Stimulated activated CD4-positive, alpha-beta T cell treated with anti-CD3 and anti-CD28 coated beads, Interleukin-12 subunit alpha, Interleukin-12 subunit beta, amount 100 ng/mL, for 24 hours (primary cell): ENCODE results near the gene SLC22A23.

Source experiments
- DNase-seq, 2 experiments: peaks; one replicate each; pipeline ENCODE4 v3.0.0-alpha.2; 2020; ENCODE audit warnings: low read depth in 2 of 2

The SLC22A23 gene

DNA sequence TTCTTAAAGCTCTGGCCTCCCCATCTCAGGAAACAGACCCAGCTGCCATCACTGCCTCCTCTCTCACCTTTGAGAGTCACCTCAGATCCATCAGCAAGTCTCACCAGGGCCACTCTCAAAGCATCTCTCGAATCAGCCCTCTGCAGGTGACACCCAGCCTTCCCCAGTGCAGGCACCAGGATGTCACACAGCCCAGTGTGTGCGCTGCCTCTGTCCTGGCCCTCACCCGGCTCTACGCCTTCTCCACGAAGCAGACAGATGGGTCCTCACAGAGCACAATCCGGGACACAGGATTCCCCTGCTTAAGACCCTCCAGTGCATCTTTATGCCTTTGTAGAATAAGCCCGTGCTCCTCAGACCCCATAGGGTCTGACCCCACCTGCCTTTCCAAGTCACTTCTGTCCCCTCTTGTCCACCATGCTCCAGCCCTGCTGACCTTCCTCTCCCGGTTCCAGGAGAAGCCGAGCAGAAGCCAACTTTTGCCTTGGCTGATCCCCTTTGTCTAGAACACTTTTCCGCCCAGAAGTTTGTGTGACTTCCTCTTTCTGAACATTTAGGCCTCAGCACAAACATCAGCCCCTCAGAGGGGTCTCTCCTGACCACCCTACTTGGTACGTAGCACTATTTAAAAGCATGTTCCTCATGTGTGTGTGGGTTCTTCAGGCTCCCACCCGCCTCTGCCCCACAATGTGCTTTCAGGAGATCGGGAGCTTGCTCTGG, 137.9 kb downstream of the SLC22A23 start:
- DNase-seq, result no peak

DNA sequence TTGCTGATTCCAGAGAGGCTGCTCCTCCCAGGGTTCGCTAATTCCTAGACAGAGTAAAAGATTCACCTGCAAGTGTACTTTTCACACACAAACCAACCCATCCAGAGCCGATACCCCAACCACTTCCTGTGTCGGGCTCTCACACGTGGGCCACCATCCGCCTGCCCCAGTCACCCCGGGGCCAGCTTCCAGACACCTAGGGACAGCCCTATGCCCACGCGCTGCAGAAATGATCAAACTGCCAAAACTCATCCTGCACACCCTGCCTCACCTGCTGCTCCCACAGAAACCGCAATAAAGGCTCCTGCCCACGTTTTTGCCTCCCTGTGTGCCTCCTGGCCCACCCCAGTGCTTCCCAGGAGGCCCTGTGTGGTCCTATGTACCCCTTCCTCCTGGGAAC, 138.6 kb downstream of the SLC22A23 start:
- peak; percentile 5 to 53 for DNase-seq

DNA sequence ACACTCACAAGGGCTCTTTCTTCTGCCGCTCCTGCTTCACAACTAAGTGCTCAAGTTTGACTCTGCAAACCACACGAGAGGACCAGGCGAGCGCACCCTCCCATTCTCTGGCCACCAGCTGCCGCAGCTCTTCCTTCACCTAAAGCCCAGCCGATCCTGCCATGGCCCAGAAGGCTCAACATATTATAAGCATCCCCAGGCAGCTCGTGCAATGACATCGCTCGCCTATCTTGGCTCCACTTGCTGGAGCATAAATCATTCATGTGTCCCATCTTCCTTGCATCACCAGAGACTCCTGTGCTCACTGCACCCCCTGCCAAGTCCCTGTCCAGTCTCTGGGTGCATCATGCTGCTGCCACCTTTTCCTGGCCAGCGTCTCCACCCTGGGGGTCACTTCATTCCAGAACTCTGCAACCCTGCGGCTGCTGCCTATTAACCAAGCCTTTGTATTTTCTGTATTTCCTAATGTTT, 139.1 kb downstream of the SLC22A23 start:
- no peak for DNase-seq

DNA sequence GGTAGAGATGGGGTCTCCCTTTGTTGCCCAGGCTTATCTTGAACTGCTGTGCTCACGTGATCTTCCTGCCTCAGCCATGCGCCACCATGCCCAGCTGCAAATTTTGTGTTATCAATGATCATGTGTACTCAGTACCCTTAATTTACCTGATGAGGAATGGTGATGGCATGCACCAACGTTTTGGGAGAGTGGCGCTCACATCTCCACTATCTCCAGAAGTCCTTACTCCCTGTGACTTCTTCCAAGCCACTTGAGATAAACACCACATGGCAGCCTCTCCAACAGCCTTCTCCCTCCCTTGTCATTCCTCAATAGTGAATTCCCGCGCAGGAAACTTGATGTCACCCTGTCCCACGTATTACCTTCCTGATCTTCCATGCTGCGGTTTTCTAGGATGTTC, 140.0 kb downstream of the SLC22A23 start:
- DNase-seq, result no peak

DNA sequence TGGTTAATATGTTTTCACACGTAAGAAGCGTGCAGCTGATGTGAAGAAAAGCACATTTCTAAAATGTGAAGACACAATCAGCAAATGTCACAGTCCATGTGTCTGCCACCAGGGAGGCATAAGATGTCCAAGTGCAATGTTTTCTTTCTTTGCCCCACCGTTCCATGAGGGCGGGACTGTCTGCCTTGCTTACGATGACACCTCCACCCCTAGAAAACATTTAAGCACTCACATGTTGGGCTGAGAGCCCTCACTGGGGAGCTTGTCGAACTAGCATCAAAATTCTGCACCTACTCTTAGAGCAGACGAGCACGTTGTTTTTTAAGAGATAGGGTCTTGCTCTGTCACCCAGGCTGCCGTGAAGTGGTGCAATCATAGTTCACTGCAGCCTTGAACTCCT, 140.5 kb downstream of the SLC22A23 start:
- no peak for DNase-seq

DNA sequence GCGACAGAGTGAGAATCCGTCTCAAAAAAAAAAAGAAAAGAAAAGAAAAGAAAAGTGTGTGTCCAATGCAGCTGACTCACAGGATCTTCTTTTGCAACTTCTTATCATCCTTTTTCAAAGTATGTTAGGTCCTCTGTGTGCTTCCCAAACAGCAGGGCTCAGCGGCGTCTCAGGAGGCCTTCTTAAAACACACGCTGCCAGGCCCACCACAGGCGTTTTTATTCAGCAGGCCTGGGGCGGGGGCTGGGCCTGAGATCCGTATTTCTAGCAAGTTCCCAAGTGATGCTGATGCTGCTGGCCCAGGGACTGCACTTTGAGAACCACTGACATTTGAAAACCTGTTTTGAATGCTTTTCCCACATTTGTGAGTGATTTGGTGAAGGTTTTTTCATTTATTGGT, 141.0 kb downstream of the SLC22A23 start:
- no peak for DNase-seq

DNA sequence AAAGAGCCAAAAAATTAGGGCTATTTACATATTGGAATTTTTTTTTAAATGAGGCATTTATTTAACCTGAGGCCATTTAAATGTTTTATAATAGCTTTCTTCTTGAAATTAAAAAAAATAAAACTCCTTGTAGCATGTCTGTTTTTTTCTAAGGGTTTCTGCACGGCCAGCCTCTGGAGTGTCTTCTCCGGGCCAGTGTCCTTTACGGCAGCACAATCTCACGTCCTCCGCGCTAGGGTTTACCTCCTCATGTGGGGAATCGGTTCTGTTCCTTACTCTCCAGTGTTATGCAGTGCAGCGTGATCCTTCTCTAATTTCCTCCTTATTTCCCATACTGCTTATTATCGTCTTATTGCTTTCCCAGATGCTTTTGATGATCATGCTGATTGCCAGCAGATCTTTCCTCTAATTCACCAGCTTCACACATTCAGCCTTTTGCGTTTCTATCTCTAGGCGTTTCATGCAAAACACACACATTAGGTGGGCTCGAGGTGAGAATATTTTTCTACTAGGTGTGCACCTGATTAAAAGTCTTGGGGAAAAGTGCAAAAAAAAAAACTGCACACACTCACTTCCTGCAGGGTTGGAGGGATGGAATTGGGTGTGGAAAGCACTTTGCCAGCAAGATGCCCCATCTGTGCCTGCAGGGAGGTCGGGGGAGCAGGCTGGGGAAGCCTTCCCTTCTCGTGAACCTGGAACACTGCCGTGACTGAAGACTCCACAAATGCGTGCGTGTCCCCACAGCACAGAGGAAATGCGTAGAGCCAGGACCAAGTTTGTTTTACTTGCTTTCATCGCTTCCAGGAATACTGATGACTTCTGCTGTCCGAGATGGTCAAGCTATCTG, 142.0 kb downstream of the SLC22A23 start:
- no peak for DNase-seq

DNA sequence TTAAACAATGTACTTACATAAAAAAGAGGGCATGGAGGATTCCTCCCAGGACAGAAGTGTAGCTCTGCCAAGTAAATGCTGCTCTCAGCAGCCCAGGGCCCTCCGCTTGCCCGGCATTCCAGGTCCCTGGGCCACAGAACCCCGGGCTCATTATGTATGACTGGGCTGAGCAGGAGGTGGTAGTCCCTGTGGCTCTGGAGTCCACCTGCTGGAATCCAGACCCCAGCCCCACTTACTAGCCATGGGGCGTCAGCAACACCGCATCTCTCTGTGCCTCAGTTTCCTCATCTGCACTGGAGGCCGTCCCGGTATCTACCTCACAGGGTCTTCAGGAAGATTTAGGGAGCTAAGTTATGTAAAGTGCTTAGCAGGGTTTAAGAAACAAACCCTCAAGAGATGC, 142.7 kb downstream of the SLC22A23 start:
- no peak for DNase-seq

DNA sequence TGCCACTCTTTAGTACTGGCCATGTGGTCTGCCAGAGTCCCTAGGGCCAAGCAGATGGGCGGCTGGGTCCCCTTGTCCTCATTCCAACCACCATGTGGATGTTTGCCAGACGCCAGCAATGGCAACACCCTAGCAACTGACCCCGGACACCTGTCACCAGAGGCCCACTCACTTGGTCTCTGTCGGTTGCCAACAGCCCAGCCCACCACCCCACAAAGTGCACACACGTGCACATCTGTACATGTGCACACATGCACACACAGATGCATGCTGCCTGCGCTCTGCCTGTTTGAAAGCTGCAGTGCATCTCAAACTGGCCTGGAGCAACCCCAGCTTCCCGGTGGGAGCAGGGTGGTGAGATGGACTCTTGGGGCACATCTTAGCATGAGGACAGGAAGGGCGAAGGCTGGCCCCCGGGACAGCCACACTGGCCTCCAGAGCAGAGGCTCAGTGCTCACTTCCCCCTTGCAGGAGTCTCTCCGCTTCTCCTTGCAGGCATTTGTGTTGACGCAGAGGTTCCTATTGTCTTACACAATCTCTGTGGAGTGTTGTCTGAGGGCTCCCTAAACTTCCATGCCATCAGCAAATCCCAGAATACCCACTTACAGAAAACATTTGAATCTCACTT, 144.1 kb downstream of the SLC22A23 start:
- no peak for DNase-seq

DNA sequence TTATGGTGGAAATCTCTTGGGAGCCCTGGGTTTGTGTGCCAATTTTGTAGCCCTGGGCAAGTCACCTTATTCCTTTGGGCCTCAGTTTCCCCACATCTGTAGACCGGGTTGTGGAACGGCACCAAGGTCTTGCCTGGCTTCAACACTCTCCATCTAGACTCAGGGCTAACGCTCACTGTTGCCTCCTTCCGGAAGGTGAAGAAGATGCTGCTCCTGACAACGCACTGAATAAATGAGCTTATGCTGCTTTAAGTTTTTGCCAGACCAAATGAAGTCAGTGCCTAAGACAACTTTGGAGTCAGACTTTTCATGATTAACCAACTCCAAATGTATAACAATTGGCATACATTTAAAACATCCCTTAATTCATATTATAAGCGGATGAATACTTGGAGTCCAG, 145.0 kb downstream of the SLC22A23 start:
- no peak for DNase-seq

DNA sequence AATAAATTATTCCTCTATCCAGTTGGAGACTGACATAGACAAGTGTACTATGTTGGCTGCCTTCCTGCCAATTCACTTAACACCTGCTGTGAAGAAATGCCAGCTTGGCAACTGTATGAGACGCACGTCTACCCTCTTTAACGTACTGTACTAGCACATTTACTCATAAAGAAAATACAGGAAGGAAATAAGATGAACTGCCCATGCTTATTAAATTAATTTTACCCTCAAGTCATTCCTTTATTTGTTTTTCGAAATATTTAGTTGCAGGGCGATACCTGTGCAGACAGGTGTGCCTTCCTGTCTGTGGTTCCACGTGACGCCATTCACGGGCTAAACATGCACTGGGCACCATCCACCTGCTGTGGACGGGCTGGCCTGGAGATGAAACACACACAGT, 146.1 kb downstream of the SLC22A23 start:
- no peak for DNase-seq

DNA sequence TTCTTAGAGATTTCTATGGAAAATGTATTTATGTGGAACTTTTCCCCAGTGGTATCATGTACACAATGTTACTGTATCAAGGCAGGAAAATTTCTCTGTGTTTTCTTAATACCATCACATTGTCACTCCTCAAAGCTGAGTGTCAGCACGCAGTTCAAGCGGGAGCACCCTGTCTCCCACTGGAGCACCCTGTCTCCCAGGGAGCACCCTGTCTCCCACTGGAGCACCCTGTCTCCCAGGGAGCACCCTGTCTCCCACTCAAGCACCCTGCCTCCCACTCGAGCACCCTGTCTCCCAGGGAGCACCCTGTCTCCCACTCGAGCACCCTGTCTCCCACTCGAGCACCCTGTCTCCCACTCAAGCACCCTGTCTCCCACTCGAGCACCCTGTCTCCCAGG, 146.8 kb downstream of the SLC22A23 start:
- no peak for DNase-seq

DNA sequence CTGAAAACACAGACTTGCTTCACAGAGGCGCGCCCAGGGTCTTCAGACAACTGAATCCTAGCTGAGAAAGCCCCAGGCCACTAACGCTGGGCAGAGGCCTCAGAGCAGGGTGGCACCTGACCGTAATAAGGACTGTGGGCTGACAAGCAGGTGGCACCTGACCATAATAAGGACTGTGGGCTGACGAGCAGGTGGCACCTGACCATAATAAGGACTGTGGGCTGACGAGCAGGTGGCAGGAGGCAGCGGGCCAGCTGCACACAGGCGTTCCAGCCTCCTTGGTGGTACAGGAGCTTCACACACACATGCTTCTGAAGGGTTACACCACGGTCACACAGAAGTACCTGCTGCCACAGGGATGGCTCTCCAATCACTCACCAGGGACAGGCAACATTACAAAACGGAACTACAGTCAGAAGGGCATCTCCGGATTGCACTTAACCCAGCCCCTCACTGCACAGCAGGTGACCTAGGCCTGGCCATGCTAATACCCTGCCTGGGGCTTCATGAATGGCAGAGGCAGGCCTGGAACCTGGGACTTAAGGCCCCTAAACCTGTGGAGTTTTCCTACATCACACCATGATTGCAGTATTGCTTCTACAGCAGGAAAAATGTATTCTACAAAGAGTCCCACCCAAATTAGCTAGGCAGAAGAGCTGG, 147.3 kb downstream of the SLC22A23 start:
- DNase-seq, result no peak

DNA sequence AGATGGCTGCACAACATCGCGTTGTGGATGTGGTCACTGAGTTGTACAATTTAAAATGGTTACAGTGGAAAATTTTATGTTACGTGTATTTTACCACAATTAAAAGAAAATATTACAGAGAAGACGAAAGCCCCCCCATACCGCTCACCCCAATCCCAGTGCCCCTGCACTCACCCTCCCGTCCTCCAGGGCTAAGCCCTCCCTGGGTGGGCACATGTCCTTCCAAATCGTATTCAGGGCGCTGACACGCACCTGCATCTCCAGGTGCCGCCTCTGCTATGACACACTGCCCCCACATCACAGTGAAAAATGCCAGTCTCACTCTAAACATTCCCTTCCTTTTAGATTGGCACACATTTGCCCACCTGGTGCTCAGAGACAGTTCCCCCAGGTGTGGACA, 148.7 kb downstream of the SLC22A23 start:
- no peak for DNase-seq

DNA sequence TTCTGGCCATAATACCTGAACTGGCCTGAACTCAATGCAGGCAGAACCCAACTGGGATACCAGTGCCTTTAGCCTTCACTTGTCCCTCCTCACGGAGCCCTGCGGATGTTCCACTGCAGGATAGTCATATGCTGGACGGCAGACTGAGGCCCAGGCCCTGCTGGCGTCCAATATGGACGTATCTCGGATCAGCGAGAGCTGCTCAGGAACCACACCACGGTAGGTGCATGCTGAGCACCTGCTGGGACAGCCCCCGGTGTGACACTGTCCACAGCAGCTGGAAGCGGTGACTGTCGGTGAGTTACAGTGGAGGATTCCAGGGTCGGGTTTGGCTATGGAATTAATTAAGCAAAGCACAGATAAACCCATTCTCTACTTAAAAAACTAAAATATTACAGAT, 149.4 kb downstream of the SLC22A23 start:
- no peak for DNase-seq

DNA sequence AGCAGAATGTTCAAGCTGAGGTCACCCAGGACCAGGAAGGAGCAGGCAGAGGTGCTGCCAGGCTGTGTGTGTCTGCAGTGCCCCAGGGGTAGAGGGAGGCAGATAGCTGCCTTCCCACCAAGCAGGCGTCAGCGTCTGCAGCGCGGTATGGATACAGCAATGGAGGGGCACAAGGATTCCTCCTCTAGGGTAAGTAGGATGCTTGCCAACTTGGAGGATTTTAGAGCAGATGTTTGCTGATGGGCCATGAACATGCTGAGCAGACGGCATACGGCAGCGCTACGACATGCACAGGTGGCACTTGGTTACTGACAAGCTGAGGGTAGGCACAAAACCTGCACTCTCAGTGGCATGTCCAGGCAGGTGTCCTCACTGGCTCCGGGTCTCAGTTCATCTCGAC, 150.0 kb downstream of the SLC22A23 start:
- DNase-seq, result no peak

DNA sequence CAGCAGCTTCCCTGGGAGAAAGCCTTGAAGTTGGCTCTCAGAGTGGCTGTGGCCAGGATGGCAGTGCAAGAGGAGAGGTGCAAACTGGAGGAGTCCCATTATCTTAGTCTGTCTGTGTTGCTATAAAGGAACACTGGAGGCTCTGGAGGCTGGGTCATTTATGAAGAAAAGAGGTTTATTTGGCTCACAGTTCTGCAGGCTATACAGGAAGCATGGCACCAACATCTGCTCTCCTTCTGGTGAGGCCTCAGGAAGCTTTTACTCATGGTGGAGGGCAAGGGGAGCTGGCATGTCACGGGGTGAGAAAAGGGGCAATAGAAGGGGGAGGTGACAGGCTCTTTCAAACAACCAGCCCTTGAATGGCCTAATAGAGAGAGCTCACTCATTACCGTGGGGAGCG, 151.0 kb downstream of the SLC22A23 start:
- DNase-seq, result no peak

DNA sequence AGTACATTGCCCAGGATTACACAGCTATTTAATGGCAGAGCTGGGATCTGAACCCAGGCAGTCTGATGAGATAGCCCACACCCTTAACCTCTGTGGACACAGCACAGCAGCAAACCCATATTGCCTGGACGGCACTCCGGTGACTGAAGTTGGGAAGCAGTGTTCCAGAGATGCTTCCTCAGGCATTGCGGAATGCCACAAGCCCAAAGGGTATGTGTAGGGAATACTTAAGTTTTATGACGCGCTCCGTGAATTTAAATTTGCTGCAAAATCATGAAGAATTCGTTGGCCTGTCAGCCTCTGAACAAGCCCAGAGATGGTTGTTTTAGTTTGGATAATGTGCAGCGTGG, 151.7 kb downstream of the SLC22A23 start:
- no peak for DNase-seq

DNA sequence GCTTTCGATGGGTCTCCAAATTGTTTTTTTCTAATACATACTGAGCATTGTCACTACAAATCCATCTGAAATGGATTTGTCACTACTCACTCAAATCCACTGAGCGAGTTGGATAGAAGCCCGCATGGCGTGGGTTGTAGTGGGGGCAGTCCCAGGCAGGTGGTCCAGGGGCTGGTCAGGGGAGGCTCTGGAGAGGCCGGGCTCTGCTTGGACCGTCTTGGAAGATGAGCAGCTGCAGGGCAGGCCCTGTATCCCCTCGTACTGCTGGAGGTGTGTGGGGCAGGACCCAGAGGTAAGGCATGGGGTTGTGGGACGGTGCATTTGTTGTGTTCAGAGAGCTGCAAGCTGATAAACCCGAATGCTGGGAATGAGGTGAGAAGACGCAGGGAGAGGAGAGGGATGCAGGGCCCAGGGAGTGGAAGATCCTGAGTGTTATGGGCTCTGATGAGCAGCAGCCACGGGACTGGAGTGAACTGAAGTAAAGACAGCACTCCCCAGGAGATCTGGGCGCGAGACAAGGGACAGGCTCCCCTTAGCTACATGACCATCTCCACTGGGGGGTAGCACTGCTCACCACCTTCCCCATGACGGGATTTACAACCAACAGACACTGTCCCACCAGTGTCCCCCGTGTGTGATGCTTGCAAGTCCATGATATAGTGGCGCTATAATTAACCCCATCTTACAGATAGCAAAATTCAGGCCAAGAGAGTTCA, 152.2 kb downstream of the SLC22A23 start:
- DNase-seq, result no peak

DNA sequence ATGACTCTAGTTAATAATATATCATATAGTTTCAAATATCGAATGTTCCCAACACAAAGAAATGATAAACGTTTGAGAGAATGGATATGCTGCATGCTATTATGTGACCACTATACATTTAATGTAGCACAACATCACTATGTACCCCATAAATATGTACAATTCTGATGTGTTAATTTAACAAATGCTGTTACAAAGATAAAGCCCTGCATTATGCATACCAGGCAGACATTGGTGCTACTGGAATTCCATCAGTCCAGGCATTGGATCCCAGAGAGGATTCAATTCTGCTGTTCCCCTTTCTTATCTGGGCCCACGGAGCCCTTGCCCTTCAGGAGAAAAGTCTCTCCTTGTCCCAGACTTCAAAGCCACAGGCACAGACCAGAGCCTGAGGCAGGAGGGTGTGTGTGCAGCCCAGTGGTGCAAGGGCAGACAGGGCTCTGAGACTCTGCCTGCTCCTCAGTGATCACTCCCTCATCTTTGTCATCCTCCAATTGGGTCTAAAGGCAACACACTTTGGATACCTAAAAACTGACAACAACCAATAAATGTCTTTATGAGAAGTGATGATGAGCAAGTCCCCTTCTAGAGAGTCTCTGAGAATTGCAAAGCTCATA, 152.9 kb downstream of the SLC22A23 start:
- DNase-seq, result no peak

DNA sequence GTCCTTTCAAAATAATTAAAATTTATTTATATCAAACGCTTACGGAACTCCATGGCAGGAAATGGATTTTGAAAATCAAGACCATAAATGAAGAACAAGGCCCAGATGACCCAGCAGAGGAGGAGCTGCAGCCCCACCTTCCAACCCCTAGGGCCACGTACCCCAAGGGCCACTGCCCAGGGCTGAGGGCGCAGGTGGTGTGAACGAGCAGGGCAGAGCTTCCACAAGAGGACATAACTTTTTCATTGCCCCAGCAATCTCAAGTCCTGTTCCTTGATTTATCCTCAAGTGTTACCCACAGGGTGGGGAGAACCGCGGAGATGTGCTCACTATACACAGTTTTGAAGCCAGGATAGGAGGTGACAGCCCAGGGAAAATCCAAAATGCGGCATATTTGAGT, 155.3 kb downstream of the SLC22A23 start:
- no peak for DNase-seq
